WTC11 (cell line): ENCODE measurements around the gene GUCD1.

ENCODE experiments used
- AFF4 ChIP-seq: sonication (generic); formaldehyde crosslinking; IDR thresholded peaks from 2 replicates; pipeline ENCODE4 v1.8.1; 2023; ENCODE audit warnings: mild to moderate bottlenecking, missing genetic modification reagents, borderline replicate concordance
- ARID4B ChIP-seq: sonication (generic); formaldehyde crosslinking; IDR thresholded peaks from 2 replicates; pipeline ENCODE4 v1.8.0; 2023; ENCODE audit warnings: missing genetic modification reagents, mild to moderate bottlenecking, borderline replicate concordance
- ATF1 ChIP-seq: sonication (generic); formaldehyde crosslinking; IDR thresholded peaks from 2 replicates; pipeline ENCODE4 v1.8.1; 2023; ENCODE audit warnings: mild to moderate bottlenecking, moderate library complexity, missing genetic modification reagents
- ATF2 ChIP-seq: sonication (generic); formaldehyde crosslinking; IDR thresholded peaks from 2 replicates; pipeline ENCODE4 v1.8.1; 2022; ENCODE audit warnings: low read depth, missing genetic modification reagents, borderline replicate concordance
- ATF6 ChIP-seq: sonication (generic); formaldehyde crosslinking; IDR thresholded peaks from 2 replicates; pipeline ENCODE4 v1.8.1; 2023; ENCODE audit warnings: mild to moderate bottlenecking, missing genetic modification reagents
- CTCF ChIP-seq: fragments of 200-600 bp; IDR thresholded peaks from 2 replicates; pipeline ENCODE4 v1.8.0; 2022; ENCODE audit warnings: antibody characterized with exemption
- E2F4 ChIP-seq: sonication (generic); formaldehyde crosslinking; IDR thresholded peaks from 2 replicates; pipeline ENCODE4 v1.8.1; 2022; ENCODE audit warnings: low read depth, mild to moderate bottlenecking, moderate library complexity, missing genetic modification reagents, borderline replicate concordance
- GABPB1 ChIP-seq: sonication (generic); formaldehyde crosslinking; IDR thresholded peaks from 2 replicates; pipeline ENCODE4 v1.8.1; 2023; ENCODE audit warnings: mild to moderate bottlenecking, missing genetic modification reagents
- HMGA2 ChIP-seq: fragments of 250-450 bp; sonication (Bioruptor Pico); IDR thresholded peaks from 2 replicates; pipeline ENCODE4 v1.4.0; 2021; ENCODE audit warnings: mild to moderate bottlenecking, moderate library complexity
- MYBL2 ChIP-seq: sonication (generic); formaldehyde crosslinking; IDR thresholded peaks from 2 replicates; pipeline ENCODE4 v1.8.1; 2023; ENCODE audit warnings: mild to moderate bottlenecking, moderate library complexity, missing genetic modification reagents
- SMAD4 ChIP-seq: sonication (generic); formaldehyde crosslinking; IDR thresholded peaks from 2 replicates; pipeline ENCODE4 v1.8.0; 2022; ENCODE audit warnings: mild to moderate bottlenecking, missing genetic modification reagents
- TP53 ChIP-seq: sonication (generic); formaldehyde crosslinking; IDR thresholded peaks from 2 replicates; pipeline ENCODE4 v1.8.1; 2023; ENCODE audit warnings: mild to moderate bottlenecking, missing genetic modification reagents
- ZNF423 ChIP-seq: fragments of 250-450 bp; sonication (Bioruptor Pico); IDR thresholded peaks from 2 replicates; pipeline ENCODE4 v2.1.2; 2022; ENCODE audit warnings: mild to moderate bottlenecking, moderate library complexity
- ZSCAN18 ChIP-seq: fragments of 250-450 bp; sonication (Bioruptor Pico); IDR thresholded peaks from 2 replicates; pipeline ENCODE4 v2.1.2; 2022; ENCODE audit warnings: mild to moderate bottlenecking, moderate library complexity

GRCh38 chr22:24548812-24549211 lies 6.1 kb downstream of the GUCD1 start:
- no peak for TF ChIP-seq CTCF
- TF ChIP-seq AFF4 (CRISPR knock-in tag): no peak
- TF ChIP-seq ATF6 (CRISPR knock-in tag): no peak
- no peak for TF ChIP-seq ZSCAN18 (CRISPR knock-in tag)
- TF ChIP-seq ATF2 (CRISPR knock-in tag): no peak
- TF ChIP-seq GABPB1 (CRISPR knock-in tag): no peak
- TF ChIP-seq ARID4B (CRISPR knock-in tag): no peak
- no peak for TF ChIP-seq MYBL2
- no peak for TF ChIP-seq E2F4 (CRISPR knock-in tag)
- no peak for TF ChIP-seq ZNF423 (CRISPR knock-in tag)
- TF ChIP-seq ATF1 (CRISPR knock-in tag): no peak
- TF ChIP-seq TP53 (CRISPR knock-in tag): no peak
- no peak for TF ChIP-seq HMGA2 (CRISPR knock-in tag)
- no peak for TF ChIP-seq SMAD4 (CRISPR knock-in tag)
